HAP-1 (cell line): ENCODE data around the gene SRPRB.

ENCODE experiments used
- DNase-seq, 2 experiments: peaks; one replicate each; pipeline ENCODE4 v3.0.0-alpha.2; 2016 to 2020; ENCODE audit warnings: low spot score in 2 of 2
- H3K27me3 ChIP-seq: fragments of 250-450 bp; sonication (Bioruptor Pico); 2 replicates; pipeline ENCODE4 v1.5.1; 2020; ENCODE audit warnings: low read depth, mild to moderate bottlenecking, moderate library complexity
- H3K36me3 ChIP-seq: fragments of 250-450 bp; sonication (Bioruptor Pico); replicated peaks from 2 replicates; pipeline ENCODE4 v1.5.1; 2020; ENCODE audit warnings: mild to moderate bottlenecking
- H3K4me1 ChIP-seq: fragments of 250-450 bp; sonication (Bioruptor Pico); 2 replicates; pipeline ENCODE4 v1.5.1; 2020; ENCODE audit warnings: mild to moderate bottlenecking
- H3K4me3 ChIP-seq: fragments of 250-450 bp; sonication (Bioruptor Pico); 2 replicates; pipeline ENCODE4 v1.5.1; 2020; ENCODE audit warnings: mild to moderate bottlenecking, moderate library complexity
- H3K9me3 ChIP-seq: fragments of 250-450 bp; sonication (Bioruptor Pico); 2 replicates; pipeline ENCODE4 v1.5.1; 2020; ENCODE audit warnings: mild to moderate bottlenecking, moderate library complexity
- in situ Hi-C: fragments of 300-500 bp; cut with MboI; formaldehyde crosslinking; loops from 3 replicates; pipeline ENCODE4 v1.14.3; 2020; ENCODE audit warnings: low sequenced_read_pairs, inconsistent platforms, mixed read lengths

Gene SRPRB

GRCh38 chr3:133853063-133853924, 47.7 kb downstream of the SRPRB start:
- no peaks in the 10 kb centered on the region for H3K4me1 ChIP-seq
- H3K9me3 ChIP-seq = no peaks in the 10 kb centered on the region
- no peak overlapping the region for H3K4me3 ChIP-seq
- DNase-seq = no peak
- in situ Hi-C loops = no loop called here
- H3K36me3 ChIP-seq = no peaks in the 10 kb centered on the region
- H3K27me3 ChIP-seq = no peaks in the 10 kb centered on the region

- H3K4me3 ChIP-seq = no peak overlapping the region
- H3K9me3 ChIP-seq = no peaks in the 10 kb centered on the region
- DNase-seq = no peak
- no peaks in the 10 kb centered on the region for H3K4me1 ChIP-seq
- in situ Hi-C loops = no loop called here
- no peaks in the 10 kb centered on the region for H3K27me3 ChIP-seq
- H3K36me3 ChIP-seq = no peaks in the 10 kb centered on the region
Measured at GRCh38 chr3:133853925-133854227, 48.3 kb downstream of the SRPRB start.

- H3K4me1 ChIP-seq = no peaks in the 10 kb centered on the region
- H3K36me3 ChIP-seq = no peaks in the 10 kb centered on the region
- H3K9me3 ChIP-seq = no peaks in the 10 kb centered on the region
- no peaks in the 10 kb centered on the region for H3K27me3 ChIP-seq
- no peak for DNase-seq
- in situ Hi-C loops = no loop called here
- H3K4me3 ChIP-seq = no peak overlapping the region
Measured at GRCh38 chr3:133854264-133855001, 48.8 kb downstream of the SRPRB start.

GRCh38 chr3:133855002-133855370, 49.4 kb downstream of the SRPRB start:
- in situ Hi-C loops = no loop called here

GRCh38 chr3:133855772-133856171, 50.2 kb downstream of the SRPRB start:
- no peaks in the 10 kb centered on the region for H3K9me3 ChIP-seq
- no peaks in the 10 kb centered on the region for H3K36me3 ChIP-seq
- H3K4me1 ChIP-seq = no peaks in the 10 kb centered on the region
- no peak for DNase-seq
- no peaks in the 10 kb centered on the region for H3K27me3 ChIP-seq
- in situ Hi-C loops = no loop called here
- no peak overlapping the region for H3K4me3 ChIP-seq

More at GRCh38 chr3:133855002-133855370, 49.4 kb downstream of the SRPRB start:
- Histone ChIP-seq H3K4me3 (no peak overlapping the region), H3K27me3 (no peaks in the 10 kb centered on the region), H3K4me1 (no peaks in the 10 kb centered on the region), H3K9me3 (no peaks in the 10 kb centered on the region), H3K36me3 (no peaks in the 10 kb centered on the region)
- DNase-seq = no peak

GRCh38 chr3:133856316-133856715, 50.7 kb downstream of the SRPRB start:
- Histone ChIP-seq H3K9me3 (no peaks in the 10 kb centered on the region), H3K27me3 (no peaks in the 10 kb centered on the region), H3K4me1 (no peaks in the 10 kb centered on the region), H3K4me3 (no peak overlapping the region), H3K36me3 (no peaks in the 10 kb centered on the region)
- in situ Hi-C loops = no loop called here
- no peak for DNase-seq

- no peaks in the 10 kb centered on the region for H3K36me3 ChIP-seq
- H3K9me3 ChIP-seq = no peaks in the 10 kb centered on the region
- no peak for DNase-seq
- in situ Hi-C loops = no loop called here
- H3K27me3 ChIP-seq = no peaks in the 10 kb centered on the region
- no peaks in the 10 kb centered on the region for H3K4me1 ChIP-seq
- H3K4me3 ChIP-seq = no peak overlapping the region
Measured at GRCh38 chr3:133857767-133858166, 52.2 kb downstream of the SRPRB start.

GRCh38 chr3:133859381-133860234, 54.0 kb downstream of the SRPRB start:
- Histone ChIP-seq H3K36me3 (no peaks in the 10 kb centered on the region), H3K4me1 (no peaks in the 10 kb centered on the region), H3K9me3 (no peaks in the 10 kb centered on the region), H3K27me3 (no peaks in the 10 kb centered on the region), H3K4me3 (no peak overlapping the region)
- DNase-seq = no peak
- in situ Hi-C loops = no loop called here

- H3K4me3 ChIP-seq = no peak overlapping the region
- no peaks in the 10 kb centered on the region for H3K4me1 ChIP-seq
- H3K36me3 ChIP-seq = no peaks in the 10 kb centered on the region
- in situ Hi-C loops = no loop called here
- H3K27me3 ChIP-seq = no peaks in the 10 kb centered on the region
- no peaks in the 10 kb centered on the region for H3K9me3 ChIP-seq
- DNase-seq = no peak
Measured at GRCh38 chr3:133860519-133860918, 54.9 kb downstream of the SRPRB start.

- Histone ChIP-seq H3K9me3 (no peaks in the 10 kb centered on the region), H3K27me3 (no peaks in the 10 kb centered on the region), H3K36me3 (no peaks in the 10 kb centered on the region), H3K4me1 (no peaks in the 10 kb centered on the region), H3K4me3 (no peak overlapping the region)
- in situ Hi-C loops = no loop called here
- no peak for DNase-seq
Measured at GRCh38 chr3:133862161-133862560, 56.5 kb downstream of the SRPRB start.

GRCh38 chr3:133863911-133864310, 58.3 kb downstream of the SRPRB start:
- no peak overlapping the region for H3K4me3 ChIP-seq
- H3K36me3 ChIP-seq = no peaks in the 10 kb centered on the region
- H3K4me1 ChIP-seq = no peaks in the 10 kb centered on the region
- DNase-seq = no peak
- in situ Hi-C loops = no loop called here
- H3K9me3 ChIP-seq = no peaks in the 10 kb centered on the region
- no peaks in the 10 kb centered on the region for H3K27me3 ChIP-seq

GRCh38 chr3:133864616-133865015, 59.0 kb downstream of the SRPRB start:
- Histone ChIP-seq H3K4me3 (no peak overlapping the region), H3K36me3 (no peaks in the 10 kb centered on the region), H3K9me3 (no peaks in the 10 kb centered on the region), H3K27me3 (no peaks in the 10 kb centered on the region), H3K4me1 (no peaks in the 10 kb centered on the region)
- in situ Hi-C loops = no loop called here
- no peak for DNase-seq

GRCh38 chr3:133865136-133865855, 59.7 kb downstream of the SRPRB start:
- Histone ChIP-seq H3K36me3 (no peaks in the 10 kb centered on the region), H3K4me1 (no peaks in the 10 kb centered on the region), H3K4me3 (no peak overlapping the region), H3K27me3 (no peaks in the 10 kb centered on the region), H3K9me3 (no peaks in the 10 kb centered on the region)
- DNase-seq = no peak
- in situ Hi-C loops = no loop called here
